HG03025 (cell line): ENCODE data around the gene NKD2.
"Not testable (repeated sequence)": the region's sequence is repeated elsewhere in the genome, so short reads cannot be mapped to it uniquely, and the experiment has no call there.

Experiments
- ATAC-seq: cut with Tn5 transposase; IDR thresholded peaks from one replicate; pipeline ENCODE4 v1.9.1; 2021; ENCODE audit warnings: mild to moderate bottlenecking, moderate library complexity; ENCODE audit not compliant: unreplicated experiment, low FRiP score

NKD2 gene

GRCh38 chr5:1054799-1055775 is 46.5 kb downstream of the NKD2 start:
- ATAC-seq: no peak

- ATAC-seq: no peak
Observed at GRCh38 chr5:1055896-1056610, 47.5 kb downstream of the NKD2 start.

GRCh38 chr5:1056611-1057484 is 48.2 kb downstream of the NKD2 start:
- ATAC-seq: no peak

GRCh38 chr5:1057485-1058082 is 49.0 kb downstream of the NKD2 start:
- no peak for ATAC-seq

GRCh38 chr5:1058083-1058945 is 49.7 kb downstream of the NKD2 start:
- no peak for ATAC-seq

- no peak for ATAC-seq
Observed at GRCh38 chr5:1058988-1059883, 50.6 kb downstream of the NKD2 start.

GRCh38 chr5:1059884-1060263 is 51.3 kb downstream of the NKD2 start:
- ATAC-seq: no peak

GRCh38 chr5:1060535-1060981 is 52.0 kb downstream of the NKD2 start:
- ATAC-seq: no peak

GRCh38 chr5:1061292-1061691 is 52.7 kb downstream of the NKD2 start:
- ATAC-seq: not testable (repeated sequence)

- ATAC-seq: no peak
Observed at GRCh38 chr5:1061916-1062315, 53.3 kb downstream of the NKD2 start.

DNA sequence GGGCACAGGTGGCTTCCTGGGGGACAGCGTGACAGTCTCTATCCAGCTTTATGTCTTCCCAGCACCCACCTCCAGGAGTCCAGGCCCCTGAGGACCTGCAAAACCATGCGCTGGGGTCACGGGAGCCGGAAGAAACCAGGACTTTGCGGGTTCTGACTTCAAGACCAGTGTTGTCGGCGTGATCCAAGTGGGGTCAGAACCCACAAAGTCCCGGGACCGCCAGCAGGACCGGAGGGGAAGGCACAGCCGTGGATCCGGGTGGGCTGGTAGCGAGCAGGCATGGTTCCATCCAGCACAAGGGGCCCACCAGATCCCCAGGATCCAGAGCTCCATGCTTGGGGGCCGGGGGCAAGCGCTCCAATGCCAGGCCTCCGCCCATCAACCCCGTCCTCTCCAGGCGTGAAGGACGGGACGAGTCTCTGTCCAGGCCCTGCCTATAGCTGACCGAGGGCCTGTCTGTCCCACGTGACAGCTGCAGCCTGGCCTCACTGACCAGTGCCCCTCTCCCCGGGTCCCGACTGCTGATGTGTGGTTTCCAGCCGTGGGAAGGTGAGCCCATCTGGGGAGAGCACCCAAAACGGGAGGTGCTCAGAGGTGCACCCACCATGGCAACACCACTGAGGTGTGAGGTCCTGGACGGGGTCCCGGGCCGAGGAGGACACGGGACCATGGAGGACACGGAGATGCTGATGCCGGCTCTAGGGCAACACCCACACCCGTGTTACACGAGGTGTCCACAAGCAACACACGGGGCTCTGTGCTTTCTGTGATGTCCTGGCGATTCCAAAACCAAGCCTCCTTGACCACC is 54.4 kb downstream of the NKD2 start:
- no peak for ATAC-seq

DNA sequence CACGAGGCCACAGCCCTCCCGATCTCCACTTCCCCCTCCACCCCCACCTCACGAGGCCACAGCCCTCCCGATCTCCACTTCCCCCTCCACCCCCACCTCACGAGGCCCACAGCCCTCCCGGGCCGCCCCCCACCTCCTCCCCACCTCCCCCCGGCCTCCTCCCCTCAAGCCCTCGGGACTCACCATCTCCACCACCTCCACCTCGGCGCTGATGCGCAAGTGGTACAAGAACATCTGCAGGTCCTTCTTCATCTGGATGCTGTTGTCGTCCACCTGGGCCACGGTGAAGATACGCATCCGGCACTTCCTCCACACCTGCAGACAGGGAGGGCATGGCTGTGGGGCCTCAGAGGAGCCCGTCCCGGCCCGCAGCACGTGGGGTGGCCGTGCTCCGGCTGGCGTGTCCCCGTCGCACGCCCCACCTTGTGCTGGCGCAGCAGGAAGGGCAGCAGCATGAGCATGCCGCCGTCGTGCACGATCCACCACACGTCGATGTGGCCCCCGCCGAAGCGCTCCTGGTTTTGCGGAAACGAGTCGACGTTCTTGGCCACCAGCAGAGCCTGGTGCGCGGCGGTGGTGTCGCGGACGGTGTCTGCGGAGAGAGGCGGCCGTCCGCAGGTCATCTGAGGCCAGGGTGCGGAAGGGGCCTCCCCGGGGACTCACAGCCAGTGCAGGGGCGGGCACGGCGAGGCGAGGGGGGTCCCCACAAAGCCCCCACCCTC is 55.2 kb downstream of the NKD2 start:
- ATAC-seq: no peak

- ATAC-seq: no peak
Observed at GRCh38 chr5:1064383-1065142, 56.0 kb downstream of the NKD2 start.

DNA sequence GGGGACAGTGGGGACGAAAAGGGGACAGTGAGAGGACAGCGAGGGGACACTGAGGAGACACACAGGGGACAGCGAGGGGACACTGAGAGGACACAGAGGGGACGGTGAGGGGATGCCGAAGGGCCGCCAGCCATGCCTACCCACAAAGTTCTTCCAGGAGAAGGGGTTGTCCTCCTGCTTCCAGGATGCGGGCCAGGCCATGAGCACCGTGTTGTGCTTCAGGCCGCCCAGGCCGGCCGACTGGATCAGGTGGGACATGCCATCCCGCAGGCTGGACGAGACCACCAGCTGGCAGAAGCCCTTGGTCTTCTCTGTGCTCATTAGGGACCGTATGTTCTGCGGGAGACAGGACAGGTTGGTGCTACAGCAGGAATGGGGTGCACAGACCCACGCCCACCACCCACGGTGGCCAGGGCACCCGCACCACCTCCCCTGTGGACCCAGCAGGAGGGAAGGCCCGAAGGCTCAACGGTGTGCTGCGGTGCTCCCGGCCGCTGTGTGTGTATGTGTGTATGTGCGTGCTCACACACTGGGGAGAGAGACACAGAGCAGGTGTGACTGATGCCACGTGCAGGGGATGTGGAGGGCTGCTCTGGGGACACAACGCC is 56.6 kb downstream of the NKD2 start:
- no peak for ATAC-seq

- no peak for ATAC-seq
Observed at GRCh38 chr5:1065891-1066650, 57.5 kb downstream of the NKD2 start.
